ENCODE results near the gene STRA8. TPM values are rescaled to one million over a fixed set of nuclear protein-coding genes. Genes with fewer than 3 reads are reported as not detected.

Gene STRA8
- total and polyA plus RNA-seq, 2 of the 13 experiments (the other 11 are each of a cell fraction or from before 2014, with no cell fraction given): not detected

DNA sequence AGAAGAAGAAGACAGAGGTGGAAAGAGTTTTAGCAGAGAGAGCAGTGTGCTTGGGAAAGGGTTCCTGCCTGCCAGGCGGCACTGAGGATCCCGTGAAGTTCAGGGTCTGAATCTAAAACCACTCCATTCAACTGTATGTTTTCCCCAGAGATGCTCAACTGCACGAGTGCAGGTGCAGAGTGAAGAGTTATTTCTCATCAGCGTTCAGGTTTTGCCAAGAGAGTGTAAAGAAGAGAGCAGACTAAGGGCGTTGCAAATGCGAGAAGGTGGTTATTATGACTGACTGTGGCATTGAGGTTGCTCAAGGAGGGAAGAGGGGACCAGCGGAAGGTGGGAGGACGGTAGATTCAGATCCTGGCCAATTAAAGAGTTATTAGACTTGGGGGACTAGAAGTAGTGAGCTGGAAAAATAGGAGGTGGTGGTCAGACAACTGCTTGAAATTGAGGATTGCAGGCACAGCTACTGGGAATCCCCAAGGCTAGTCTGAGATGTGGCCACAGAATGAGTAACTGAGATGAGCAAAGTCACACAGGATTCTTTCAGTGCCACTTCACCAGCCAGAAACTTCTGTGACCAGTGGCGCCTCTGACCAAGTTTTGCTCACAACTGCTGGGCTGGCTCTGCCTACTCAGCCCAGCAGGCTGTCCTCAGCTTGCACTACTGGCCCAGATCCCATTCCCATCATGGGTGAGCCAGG lies 29.1 kb downstream of the STRA8 start:
- H3K79me2 ChIP-seq (ENCODE audit: insufficient read depth, low read length): no peaks in the 10 kb centered on the region
- H3K27ac ChIP-seq (ENCODE audit: extremely low read length, insufficient read depth, low read length): no peak overlapping the region
- no peaks in the 10 kb centered on the region for H4K20me1 ChIP-seq (ENCODE audit: insufficient read depth, low read length)
- H3K4me3 ChIP-seq (replicated peaks in 1 of 3; ENCODE audit: insufficient read depth in 1 of 3, low read depth in 2 of 3, low read length in 3 of 3): no peak overlapping the region
- POLR2A ChIA-PET: no interaction called here
- H3K4me2 ChIP-seq (ENCODE audit: low read depth, low read length): no peak overlapping the region
- in situ Hi-C loops (cut with HindIII; ENCODE audit: extremely low pct_ligation_motif_present, low pct_unique_long_range_greater_than_20kb) (no loop called here), intact Hi-C loops (cut with micrococcal nuclease; ENCODE audit: unreplicated experiment) (no loop called here)
- ATAC-seq (no peak), FAIRE-seq (no peak), DNase-seq (ENCODE audit: low spot score) (no peak)
- H3K27me3 ChIP-seq (ENCODE audit: control insufficient read depth in 1 of 2, insufficient read depth in 2 of 2, low read length in 2 of 2): peaks cover 1 to 22% of the 10 kb centered on the region in 2 experiments; a peak in 3 of 5 replicates
- H3K9me3 ChIP-seq (ENCODE audit: low read length): peaks cover 5% of the 10 kb centered on the region; the same call in 1 of the 2 replicates
- TF ChIP-seq ZNF639 (CRISPR knock-in tag; conservative IDR thresholded peaks at IDR 0.05): no peak
- TF ChIP-seq ZNF329 (CRISPR knock-in tag; IDR thresholded peaks at IDR 0.05; ENCODE audit: low read depth): no peak
- TF ChIP-seq ZNF558 (CRISPR knock-in tag; IDR thresholded peaks at IDR 0.05; ENCODE audit: borderline replicate concordance): no peak
- no peak for TF ChIP-seq PBX3 (CRISPR knock-in tag; IDR thresholded peaks at IDR 0.05; ENCODE audit: borderline replicate concordance)
- TF ChIP-seq NBN (conservative IDR thresholded peaks at IDR 0.05): no peak
- H3K36me3 ChIP-seq (replicated peaks in 1 of 2; ENCODE audit: control insufficient read depth in 1 of 2, insufficient read depth in 2 of 2, low read length in 2 of 2): no peaks in the 10 kb centered on the region; a peak in 1 of 5 replicates
- CTCF ChIA-PET (ENCODE audit: low intra/inter-chr PET ratio, low total read pairs): no interaction called here
- BruUV-seq (replicated peaks): no TSS peak
- H3K4me1 ChIP-seq (ENCODE audit: insufficient read depth, low read length): peaks cover 34% of the 10 kb centered on the region
- H2AFZ ChIP-seq (ENCODE audit: low read length): no peak overlapping the region
- 55% methylated on average over 8 of the region's 9 CpGs for WGBS (ENCODE audit: low lambda C conversion rate)
- H3K9ac ChIP-seq (ENCODE audit: insufficient read depth, low read depth, low read length): no peak overlapping the region
